Measurements from ENCODE around the gene SLC41A1.

- TF ChIP-seq POLR2AphosphoS5 (IDR thresholded peaks at IDR 0.05) (no peak), CTCF (IDR thresholded peaks at IDR 0.05) (no peak), POLR2A (IDR thresholded peaks at IDR 0.05) (no peak)
Observed at GRCh38 chr1:205832326-205832751, 19.3 kb upstream of the SLC41A1 start.
